ENCODE data around the gene BNC2.

BNC2 gene

DNA sequence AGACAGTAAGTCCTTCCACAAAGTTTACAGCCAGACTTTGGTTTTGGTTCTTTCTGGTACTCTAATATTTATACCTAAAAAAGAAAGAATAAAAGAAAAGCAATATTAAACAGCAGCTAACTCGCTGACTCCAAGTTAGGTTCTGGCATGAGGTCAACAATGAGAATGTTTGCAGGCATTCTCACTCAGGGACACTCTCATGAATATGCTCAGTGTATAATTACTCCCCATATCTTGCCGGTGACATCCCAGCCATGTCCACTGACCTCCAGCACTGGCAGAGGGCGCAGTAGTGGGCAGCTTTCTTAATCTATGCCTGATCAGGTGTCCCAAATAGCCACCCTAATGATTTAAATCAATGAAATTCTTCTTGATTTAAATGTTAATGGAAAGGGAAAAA is 151.5 kb downstream of the BNC2 start:
- Histone ChIP-seq H3K4me3 (ENCODE audit: low read length) (no peak overlapping the region), H3K27me3 (ENCODE audit: control insufficient read depth, insufficient read depth, low read length) (no peaks in the 10 kb centered on the region), H3K36me3 (ENCODE audit: control insufficient read depth, insufficient read depth, low read length) (no peaks in the 10 kb centered on the region), H3K9me3 (ENCODE audit: control insufficient read depth, low read length) (no peaks in the 10 kb centered on the region), H3K4me1 (ENCODE audit: control insufficient read depth, insufficient read depth, low read length) (no peaks in the 10 kb centered on the region), H3K9ac (ENCODE audit: low read length) (no peak overlapping the region)

- H3K4me3 ChIP-seq (ENCODE audit: low read length), result no peak overlapping the region
- H3K4me1 ChIP-seq (ENCODE audit: control insufficient read depth, insufficient read depth, low read length), result no peaks in the 10 kb centered on the region
- no peaks in the 10 kb centered on the region for H3K36me3 ChIP-seq (ENCODE audit: control insufficient read depth, insufficient read depth, low read length)
- no peaks in the 10 kb centered on the region for H3K27me3 ChIP-seq (ENCODE audit: control insufficient read depth, insufficient read depth, low read length)
- H3K9me3 ChIP-seq (ENCODE audit: control insufficient read depth, low read length), result no peaks in the 10 kb centered on the region
- H3K9ac ChIP-seq (ENCODE audit: low read length), result no peak overlapping the region
Observed at GRCh38 chr9:16718296-16718695, 152.2 kb downstream of the BNC2 start.

DNA sequence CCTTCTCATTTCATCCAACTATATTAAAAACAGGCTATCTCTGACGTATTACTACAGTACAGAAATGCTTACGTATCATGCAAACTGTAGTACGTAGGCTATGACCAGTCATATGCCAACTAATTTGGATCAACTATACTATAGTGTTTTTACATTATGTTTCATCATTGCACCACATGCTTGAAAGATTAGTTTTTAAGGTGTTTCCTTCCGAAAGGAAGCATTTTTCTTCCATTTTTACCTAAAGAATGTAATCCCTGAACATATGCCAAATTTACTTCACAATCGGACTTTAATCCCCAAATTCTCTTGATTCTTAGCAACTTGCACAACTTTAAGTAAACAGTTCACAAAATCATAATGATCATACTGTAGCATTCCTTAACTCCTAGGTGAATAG is 153.9 kb downstream of the BNC2 start:
- no peaks in the 10 kb centered on the region for H3K36me3 ChIP-seq (ENCODE audit: control insufficient read depth, insufficient read depth, low read length)
- no peak overlapping the region for H3K9ac ChIP-seq (ENCODE audit: low read length)
- H3K9me3 ChIP-seq (ENCODE audit: control insufficient read depth, low read length), result no peaks in the 10 kb centered on the region
- H3K27me3 ChIP-seq (ENCODE audit: control insufficient read depth, insufficient read depth, low read length), result no peaks in the 10 kb centered on the region
- H3K4me3 ChIP-seq (ENCODE audit: low read length), result no peak overlapping the region
- H3K4me1 ChIP-seq (ENCODE audit: control insufficient read depth, insufficient read depth, low read length), result no peaks in the 10 kb centered on the region

GRCh38 chr9:16715404-16715803 is 155.1 kb downstream of the BNC2 start:
- Histone ChIP-seq H3K27me3 (ENCODE audit: control insufficient read depth, insufficient read depth, low read length) (no peaks in the 10 kb centered on the region), H3K9me3 (ENCODE audit: control insufficient read depth, low read length) (no peaks in the 10 kb centered on the region), H3K9ac (ENCODE audit: low read length) (no peak overlapping the region), H3K36me3 (ENCODE audit: control insufficient read depth, insufficient read depth, low read length) (no peaks in the 10 kb centered on the region), H3K4me1 (ENCODE audit: control insufficient read depth, insufficient read depth, low read length) (no peaks in the 10 kb centered on the region), H3K4me3 (ENCODE audit: low read length) (no peak overlapping the region)

- no peaks in the 10 kb centered on the region for H3K9me3 ChIP-seq (ENCODE audit: control insufficient read depth, low read length)
- no peak overlapping the region for H3K9ac ChIP-seq (ENCODE audit: low read length)
- H3K27me3 ChIP-seq (ENCODE audit: control insufficient read depth, insufficient read depth, low read length), result no peaks in the 10 kb centered on the region
- no peaks in the 10 kb centered on the region for H3K36me3 ChIP-seq (ENCODE audit: control insufficient read depth, insufficient read depth, low read length)
- no peaks in the 10 kb centered on the region for H3K4me1 ChIP-seq (ENCODE audit: control insufficient read depth, insufficient read depth, low read length)
- H3K4me3 ChIP-seq (ENCODE audit: low read length), result no peak overlapping the region
Observed at GRCh38 chr9:16712787-16713186, 157.7 kb downstream of the BNC2 start.

GRCh38 chr9:16710888-16711287 is 159.6 kb downstream of the BNC2 start:
- Histone ChIP-seq H3K36me3 (ENCODE audit: control insufficient read depth, insufficient read depth, low read length) (no peaks in the 10 kb centered on the region), H3K9ac (ENCODE audit: low read length) (no peak overlapping the region), H3K4me3 (ENCODE audit: low read length) (no peak overlapping the region)

DNA sequence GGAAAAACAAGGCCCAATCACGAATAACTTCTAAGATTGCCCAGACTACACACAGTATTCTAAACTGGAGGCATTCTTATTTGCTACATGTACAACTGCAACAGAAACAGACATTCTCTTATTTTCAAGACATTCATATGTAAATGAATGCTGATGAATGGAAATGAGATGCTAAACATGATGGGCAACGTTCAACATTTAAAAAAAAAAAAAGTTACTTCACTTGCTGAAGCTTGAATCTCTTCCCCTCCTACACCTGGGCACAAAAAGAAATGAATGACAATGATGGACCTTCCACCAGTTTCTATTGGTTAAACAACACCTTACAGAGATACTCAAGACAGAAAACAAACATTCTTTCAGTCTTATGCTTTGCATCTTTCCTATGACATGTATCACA is 160.5 kb downstream of the BNC2 start:
- H3K9me3 ChIP-seq (ENCODE audit: control insufficient read depth, low read length), result no peaks in the 10 kb centered on the region
- H3K27me3 ChIP-seq (ENCODE audit: control insufficient read depth, insufficient read depth, low read length), result no peaks in the 10 kb centered on the region
- no peak overlapping the region for H3K9ac ChIP-seq (ENCODE audit: low read length)
- no peaks in the 10 kb centered on the region for H3K36me3 ChIP-seq (ENCODE audit: control insufficient read depth, insufficient read depth, low read length)
- H3K4me1 ChIP-seq (ENCODE audit: control insufficient read depth, insufficient read depth, low read length), result no peaks in the 10 kb centered on the region
- H3K4me3 ChIP-seq (ENCODE audit: low read length), result no peak overlapping the region

More at GRCh38 chr9:16710888-16711287, 159.6 kb downstream of the BNC2 start:
- Histone ChIP-seq H3K27me3 (ENCODE audit: control insufficient read depth, insufficient read depth, low read length) (no peaks in the 10 kb centered on the region), H3K4me1 (ENCODE audit: control insufficient read depth, insufficient read depth, low read length) (no peaks in the 10 kb centered on the region), H3K9me3 (ENCODE audit: control insufficient read depth, low read length) (no peaks in the 10 kb centered on the region)

- H3K36me3 ChIP-seq (ENCODE audit: control insufficient read depth, insufficient read depth, low read length), result no peaks in the 10 kb centered on the region
Observed at GRCh38 chr9:16708656-16709435, 161.6 kb downstream of the BNC2 start.

DNA sequence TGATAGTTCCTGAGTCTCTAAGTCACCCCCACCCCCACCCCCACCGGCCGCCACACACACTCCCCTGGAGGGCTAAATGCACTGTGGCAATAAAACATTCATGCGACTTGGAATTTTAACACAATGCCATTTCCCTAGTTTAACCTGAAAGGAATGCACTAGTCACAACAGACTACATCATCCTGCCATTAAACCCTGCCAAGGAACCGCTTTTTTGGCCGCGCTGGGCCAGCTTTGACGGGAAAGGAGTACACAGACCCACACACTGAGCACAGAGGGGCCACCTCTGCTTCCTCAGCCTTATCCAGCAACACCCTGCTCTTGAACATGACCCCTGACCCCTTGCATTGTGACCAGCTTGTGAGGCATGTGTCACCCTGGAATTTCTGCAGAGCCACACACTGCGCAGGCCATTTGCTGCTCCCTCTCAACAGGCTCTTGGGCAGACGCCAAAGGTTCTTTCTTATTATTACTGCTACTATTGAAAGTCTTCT is 165.3 kb downstream of the BNC2 start:
- H3K9ac ChIP-seq (ENCODE audit: low read length), result no peak overlapping the region
- H3K4me1 ChIP-seq (ENCODE audit: control insufficient read depth, insufficient read depth, low read length), result no peaks in the 10 kb centered on the region
- H3K4me3 ChIP-seq (ENCODE audit: low read length), result no peak overlapping the region

More at GRCh38 chr9:16708656-16709435, 161.6 kb downstream of the BNC2 start:
- Histone ChIP-seq H3K9ac (ENCODE audit: low read length) (no peak overlapping the region), H3K9me3 (ENCODE audit: control insufficient read depth, low read length) (no peaks in the 10 kb centered on the region), H3K27me3 (ENCODE audit: control insufficient read depth, insufficient read depth, low read length) (no peaks in the 10 kb centered on the region), H3K4me1 (ENCODE audit: control insufficient read depth, insufficient read depth, low read length) (no peaks in the 10 kb centered on the region), H3K4me3 (ENCODE audit: low read length) (no peak overlapping the region)

DNA sequence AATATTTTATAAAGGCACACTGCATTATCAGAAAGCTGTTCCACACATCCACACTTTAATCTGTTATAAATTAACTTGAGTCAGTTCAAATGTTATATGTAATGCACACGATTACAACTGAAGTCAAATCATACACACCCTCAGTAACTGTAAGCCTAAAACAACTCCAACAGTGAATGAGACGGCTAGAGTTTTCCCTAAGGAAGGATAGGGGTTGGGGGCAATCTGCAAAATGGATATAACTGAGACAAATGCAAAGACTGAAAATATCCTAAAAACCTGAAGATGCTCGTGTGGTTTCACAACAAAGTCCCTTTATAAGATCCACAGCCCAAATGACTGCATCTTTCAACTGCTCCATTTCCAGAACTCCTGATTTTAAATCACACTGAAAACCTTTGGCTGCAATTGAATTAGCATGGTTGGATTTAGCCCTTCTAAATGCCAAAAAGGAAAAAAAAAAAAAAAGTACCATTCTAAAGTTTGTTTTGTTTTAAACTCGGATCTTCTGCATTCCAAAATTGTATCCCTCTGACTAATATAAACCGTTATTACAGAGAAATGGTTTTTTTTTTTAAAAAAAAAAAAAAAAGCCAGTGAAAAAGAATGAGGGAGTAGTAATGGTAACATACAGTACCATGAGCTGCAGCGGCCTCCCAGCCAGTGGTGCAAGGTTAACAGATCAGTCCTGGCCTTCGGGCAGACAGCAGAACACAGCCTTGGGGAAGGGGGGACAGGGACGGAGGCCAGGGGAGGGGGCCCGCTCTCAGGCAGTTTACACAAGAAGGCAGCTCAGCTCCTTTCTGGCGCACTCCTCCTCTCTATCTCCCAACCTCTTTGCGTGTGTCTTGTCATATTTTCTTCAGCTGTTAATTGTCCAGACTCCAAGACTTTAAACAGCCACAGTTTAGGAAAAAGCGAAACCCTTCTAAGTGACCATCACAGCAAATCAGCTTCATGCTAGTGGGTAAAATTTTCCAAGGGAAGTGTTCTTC is 166.1 kb downstream of the BNC2 start:
- no peak overlapping the region for H3K4me3 ChIP-seq (ENCODE audit: low read length)

More for the DNA sequence above, 165.3 kb downstream of the BNC2 start:
- no peaks in the 10 kb centered on the region for H3K36me3 ChIP-seq (ENCODE audit: control insufficient read depth, insufficient read depth, low read length)
- no peaks in the 10 kb centered on the region for H3K27me3 ChIP-seq (ENCODE audit: control insufficient read depth, insufficient read depth, low read length)
- no peaks in the 10 kb centered on the region for H3K9me3 ChIP-seq (ENCODE audit: control insufficient read depth, low read length)

DNA sequence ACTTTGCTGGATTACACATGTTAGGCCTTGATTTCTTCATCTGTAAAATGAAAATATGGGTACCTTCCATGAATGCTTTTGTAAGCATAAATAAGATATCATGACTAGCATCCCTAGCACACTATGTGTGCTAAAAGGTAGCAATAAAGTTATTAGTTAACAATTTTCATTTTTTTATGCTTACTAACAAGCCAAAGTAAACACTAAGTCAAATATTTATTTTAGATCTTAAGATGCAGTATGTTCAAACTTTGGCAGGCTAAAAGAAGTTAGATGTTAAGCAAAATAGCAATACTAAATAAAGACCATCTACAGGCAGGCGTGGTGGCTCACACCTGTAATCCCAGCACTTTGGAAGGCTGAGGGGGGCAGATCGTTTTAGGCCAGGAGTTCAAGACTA is 169.1 kb downstream of the BNC2 start:
- H3K4me1 ChIP-seq (ENCODE audit: control insufficient read depth, insufficient read depth, low read length), result no peaks in the 10 kb centered on the region
- no peaks in the 10 kb centered on the region for H3K27me3 ChIP-seq (ENCODE audit: control insufficient read depth, insufficient read depth, low read length)
- H3K9ac ChIP-seq (ENCODE audit: low read length), result no peak overlapping the region
- H3K36me3 ChIP-seq (ENCODE audit: control insufficient read depth, insufficient read depth, low read length), result no peaks in the 10 kb centered on the region
- no peaks in the 10 kb centered on the region for H3K9me3 ChIP-seq (ENCODE audit: control insufficient read depth, low read length)
- no peak overlapping the region for H3K4me3 ChIP-seq (ENCODE audit: low read length)

More for the DNA sequence above, 166.1 kb downstream of the BNC2 start:
- H3K36me3 ChIP-seq (ENCODE audit: control insufficient read depth, insufficient read depth, low read length), result no peaks in the 10 kb centered on the region
- no peak overlapping the region for H3K9ac ChIP-seq (ENCODE audit: low read length)
- no peaks in the 10 kb centered on the region for H3K27me3 ChIP-seq (ENCODE audit: control insufficient read depth, insufficient read depth, low read length)
- no peaks in the 10 kb centered on the region for H3K9me3 ChIP-seq (ENCODE audit: control insufficient read depth, low read length)
- H3K4me1 ChIP-seq (ENCODE audit: control insufficient read depth, insufficient read depth, low read length), result no peaks in the 10 kb centered on the region

GRCh38 chr9:16693616-16694015 is 176.9 kb downstream of the BNC2 start:
- Histone ChIP-seq H3K9ac (ENCODE audit: low read length) (no peak overlapping the region), H3K9me3 (ENCODE audit: control insufficient read depth, low read length) (no peaks in the 10 kb centered on the region), H3K27me3 (ENCODE audit: control insufficient read depth, insufficient read depth, low read length) (no peaks in the 10 kb centered on the region), H3K36me3 (ENCODE audit: control insufficient read depth, insufficient read depth, low read length) (no peaks in the 10 kb centered on the region), H3K4me1 (ENCODE audit: control insufficient read depth, insufficient read depth, low read length) (no peaks in the 10 kb centered on the region), H3K4me3 (ENCODE audit: low read length) (no peak overlapping the region)

All from mucosa of stomach (tissue), 1 donor.